HepG2 (cell line): ENCODE results near the gene SLC23A3. TPM values are rescaled to one million over a fixed set of nuclear protein-coding genes. Genes with fewer than 3 reads are reported as not detected.

Experiments used
- ATAC-seq: fragments of 200-7000 bp; cut with Tn5 transposase; 3 replicates; pipeline ENCODE4 v1.9.1; 2020; ENCODE audit warnings: mild to moderate bottlenecking, moderate library complexity
- BruUV-seq: library from RNA; stranded (reverse); fragments of 400-500 nt; replicated peaks from 2 replicates; lab custom pipeline; 2021; lab: Mats Ljungman, UMichigan
- CTCF ChIA-PET: fragments of 300-600 bp; formaldehyde crosslinking; extraction: SDS; loops from one replicate; lab custom pipeline; 2021; ENCODE audit warnings: low total read pairs, inconsistent platforms, low intra/inter-chr PET ratio; lab: Yijun Ruan, JAX
- POLR2A ChIA-PET: fragments of 350-600 bp; sonication (Branson Sonifier 250); formaldehyde crosslinking; loops from one replicate; lab custom pipeline; 2020; ENCODE audit warnings: antibody characterized with exemption, inconsistent platforms; lab: Yijun Ruan, JAX
- DNase-seq: peaks from one replicate; pipeline ENCODE4 v3.0.0-alpha.2; 2015; ENCODE audit warnings: low spot score
- FAIRE-seq: peaks from 3 replicates; lab custom pipeline; 2011; peaks lifted over from hg19 to GRCh38; lab: Jason Lieb, UNC
- H2AFZ ChIP-seq: one replicate; pipeline ENCODE4 v1.6.1; 2011; ENCODE audit warnings: low read length, inconsistent platforms
- H3K27ac ChIP-seq: fragments of 300-600 bp; 3 replicates; pipeline ENCODE4 v1.8.0; 2011; ENCODE audit warnings: mixed run types, mild to moderate bottlenecking, mixed read lengths, low read length, inconsistent platforms; ENCODE audit not compliant: insufficient read depth; ENCODE audit errors: extremely low read length
- H3K27me3 ChIP-seq, 2 experiments: fragments of 200-600 bp in 1 of 2; 2 replicates in 1 of 2; 3 replicates in 1 of 2; pipeline versions ENCODE4 v1.6.0 to v1.8.0; 2011; ENCODE audit warnings: low read length in 2 of 2, mild to moderate bottlenecking in 2 of 2, moderate library complexity in 2 of 2, inconsistent platforms in 1 of 2; ENCODE audit not compliant: insufficient read depth in 2 of 2, control insufficient read depth in 1 of 2
- H3K36me3 ChIP-seq, 2 experiments: fragments of 200-600 bp in 1 of 2; replicated peaks in 1 of 2; 2 replicates in 1 of 2; 3 replicates in 1 of 2; pipeline versions ENCODE4 v1.5.1 to v1.8.0; 2011; ENCODE audit warnings: low read length in 2 of 2, inconsistent platforms in 1 of 2; ENCODE audit not compliant: insufficient read depth in 2 of 2, control insufficient read depth in 1 of 2
- H3K4me1 ChIP-seq: 2 replicates; pipeline ENCODE4 v1.5.1; 2012; ENCODE audit warnings: low read length, inconsistent platforms; ENCODE audit not compliant: insufficient read depth
- H3K4me2 ChIP-seq: 2 replicates; pipeline ENCODE4 v1.6.0; 2011; ENCODE audit warnings: low read depth, low read length, inconsistent platforms
- H3K4me3 ChIP-seq, 3 experiments: fragments of 200-600 bp in 1 of 3; sonication (generic), shearing (Covaris generic) in 1 of 3; replicated peaks in 1 of 3; 2 replicates each; pipeline ENCODE4 v1.5.1; 2011 to 2016; ENCODE audit warnings: low read length in 3 of 3, inconsistent platforms in 2 of 3, low read depth in 2 of 3, mild to moderate bottlenecking in 2 of 3, control low read depth in 1 of 3, mixed read lengths in 1 of 3; ENCODE audit not compliant: insufficient read depth in 1 of 3
- H3K79me2 ChIP-seq: one replicate; pipeline ENCODE4 v1.6.1; 2011; ENCODE audit warnings: low read length, inconsistent platforms; ENCODE audit not compliant: insufficient read depth
- H3K9ac ChIP-seq: 2 replicates; pipeline ENCODE4 v1.6.0; 2011; ENCODE audit warnings: mild to moderate bottlenecking, low read depth, low read length, inconsistent platforms; ENCODE audit not compliant: insufficient read depth
- H3K9me3 ChIP-seq: 2 replicates; pipeline ENCODE4 v1.5.1; 2012; ENCODE audit warnings: mild to moderate bottlenecking, low read length
- H4K20me1 ChIP-seq: 2 replicates; pipeline ENCODE4 v1.6.0; 2011; ENCODE audit warnings: inconsistent platforms, mild to moderate bottlenecking, low read length, moderate library complexity; ENCODE audit not compliant: insufficient read depth
- ERF ChIP-seq: IDR thresholded peaks from 2 replicates; pipeline ENCODE4 v1.6.1; 2018; ENCODE audit warnings: missing biosample characterization, missing genetic modification reagents
- FOSL1 ChIP-seq: sonication (generic); formaldehyde crosslinking; IDR thresholded peaks from 2 replicates; pipeline ENCODE4 v1.9.0; 2021; ENCODE audit warnings: missing genetic modification reagents, borderline replicate concordance
- HOXD1 ChIP-seq: sonication (generic); formaldehyde crosslinking; IDR thresholded peaks from 2 replicates; pipeline ENCODE4 v1.5.0; 2020; ENCODE audit warnings: missing genetic modification reagents
- LCORL ChIP-seq, 2 experiments: fragments of 450-650 bp in 1 of 2; sonication (generic) in 1 of 2; formaldehyde crosslinking in 1 of 2; IDR thresholded peaks; 2 replicates each; pipeline versions ENCODE4 v1.5.0 to v1.6.1; 2017 to 2020; ENCODE audit warnings: antibody characterized with exemption in 1 of 2, missing genetic modification reagents in 1 of 2
- MEIS2 ChIP-seq: sonication (generic); formaldehyde crosslinking; IDR thresholded peaks from 2 replicates; pipeline ENCODE4 v1.9.0; 2021; ENCODE audit warnings: mild to moderate bottlenecking, missing genetic modification reagents
- MIER2 ChIP-seq: IDR thresholded peaks from 2 replicates; pipeline ENCODE4 v1.6.1; 2016; ENCODE audit warnings: missing biosample characterization, missing genetic modification reagents
- TAF15 ChIP-seq: fragments of 200-400 bp; formaldehyde crosslinking; IDR thresholded peaks from one replicate; pipeline ENCODE4 v1.6.1; 2018; ENCODE audit warnings: mild to moderate bottlenecking, low read depth, low read length; ENCODE audit not compliant: poor library complexity, severe bottlenecking
- TCF7 ChIP-seq: sonication (generic); IDR thresholded peaks from 2 replicates; pipeline ENCODE4 v1.6.1; 2016; ENCODE audit warnings: antibody characterized with exemption, low read depth
- ZC3H4 ChIP-seq: sonication (generic); formaldehyde crosslinking; IDR thresholded peaks from 2 replicates; pipeline ENCODE4 v1.4.0; 2020; ENCODE audit warnings: missing genetic modification reagents, borderline replicate concordance
- ZNF205 ChIP-seq: IDR thresholded peaks from 2 replicates; pipeline ENCODE4 v1.6.1; 2018; ENCODE audit warnings: missing biosample characterization, missing genetic modification reagents
- ZNF331 ChIP-seq: sonication (generic); formaldehyde crosslinking; IDR thresholded peaks from 2 replicates; pipeline ENCODE4 v1.4.0; 2020; ENCODE audit warnings: missing genetic modification reagents
- ZNF441 ChIP-seq: sonication (generic); formaldehyde crosslinking; IDR thresholded peaks from 2 replicates; pipeline ENCODE4 v1.7.0; 2021; ENCODE audit warnings: missing genetic modification reagents, borderline replicate concordance
- ZNF619 ChIP-seq: sonication (generic); formaldehyde crosslinking; IDR thresholded peaks from 2 replicates; pipeline ENCODE4 v1.4.0; 2020; ENCODE audit warnings: mild to moderate bottlenecking, missing genetic modification reagents
- ZNF737 ChIP-seq: sonication (generic); formaldehyde crosslinking; IDR thresholded peaks from 2 replicates; pipeline ENCODE4 v1.5.0; 2020; ENCODE audit warnings: missing genetic modification reagents, mild to moderate bottlenecking, borderline replicate concordance
- ZNF83 ChIP-seq: sonication (generic); formaldehyde crosslinking; IDR thresholded peaks from 2 replicates; pipeline ENCODE4 v1.4.0; 2020; ENCODE audit warnings: missing genetic modification reagents, mild to moderate bottlenecking, borderline replicate concordance
- WGBS: methylation state at CpG from one replicate; pipeline ENCODE4 v1.1.6; 2017; ENCODE audit warnings: low lambda C conversion rate; 5-methylcytosine and 5-hydroxymethylcytosine counted together
- in situ Hi-C: cut with HindIII; loops from 2 replicates; pipeline ENCODE4 v1.10.0; 2017; ENCODE audit warnings: low pct_unique_long_range_greater_than_20kb; ENCODE audit not compliant: extremely low pct_ligation_motif_present
- intact Hi-C: fragments of 100-400 bp; cut with micrococcal nuclease; formaldehyde crosslinking; loops from one replicate; pipeline ENCODE4 v1.10.0; 2022; ENCODE audit not compliant: unreplicated experiment
- polyA plus RNA-seq, 8 experiments: library from polyadenylated mRNA; depleted of rRNA in 3 of 8; stranded (reverse) in 7 of 8; unstranded in 1 of 8; fragments of >200 nt; fragmentation: Illumina TruSeq in 4 of 8; extraction: Trizol in 4 of 8; gene quantifications; 2 replicates each; pipeline versions ENCODE4 v1.2.1 to v1.2.3, GENCODE V29; 2011 to 2016; ENCODE audit warnings: low read depth in 4 of 8, missing spikeins in 1 of 8, mixed read lengths in 1 of 8; ENCODE audit not compliant: insufficient read depth in 1 of 8
- total RNA-seq, 5 experiments: library from RNA; depleted of rRNA; stranded (reverse); fragments of >200 nt; fragmentation: Illumina TruSeq; extraction: Trizol; gene quantifications; 2 replicates each; pipeline ENCODE4 v1.2.3, GENCODE V29; 2016; ENCODE audit warnings: low read depth in 1 of 5
- TF ChIP-seq, protein P1 (sequence below): sonication (generic); formaldehyde crosslinking; IDR thresholded peaks from 2 replicates; pipeline ENCODE4 v1.5.0; 2020; ENCODE audit warnings: missing genetic modification reagents
- TF ChIP-seq, protein P2 (sequence below): sonication (generic); formaldehyde crosslinking; IDR thresholded peaks from 2 replicates; pipeline ENCODE4 v1.4.0; 2020; ENCODE audit warnings: missing genetic modification reagents
- TF ChIP-seq, protein P3 (sequence below): sonication (generic); formaldehyde crosslinking; IDR thresholded peaks from 2 replicates; pipeline ENCODE4 v1.4.0; 2020; ENCODE audit warnings: missing genetic modification reagents; ENCODE audit errors: not compliant biosample characterization
- TF ChIP-seq, protein P4 (sequence below): sonication (generic); formaldehyde crosslinking; IDR thresholded peaks from 2 replicates; pipeline ENCODE4 v1.8.0; 2022; ENCODE audit warnings: missing genetic modification reagents, mild to moderate bottlenecking, inconsistent platforms, borderline replicate concordance

Gene SLC23A3
- total and polyA plus RNA-seq, 2 of the 13 experiments (the other 11 are each of a cell fraction or from before 2014, with no cell fraction given) = 0.38 to 0.78 TPM

DNA sequence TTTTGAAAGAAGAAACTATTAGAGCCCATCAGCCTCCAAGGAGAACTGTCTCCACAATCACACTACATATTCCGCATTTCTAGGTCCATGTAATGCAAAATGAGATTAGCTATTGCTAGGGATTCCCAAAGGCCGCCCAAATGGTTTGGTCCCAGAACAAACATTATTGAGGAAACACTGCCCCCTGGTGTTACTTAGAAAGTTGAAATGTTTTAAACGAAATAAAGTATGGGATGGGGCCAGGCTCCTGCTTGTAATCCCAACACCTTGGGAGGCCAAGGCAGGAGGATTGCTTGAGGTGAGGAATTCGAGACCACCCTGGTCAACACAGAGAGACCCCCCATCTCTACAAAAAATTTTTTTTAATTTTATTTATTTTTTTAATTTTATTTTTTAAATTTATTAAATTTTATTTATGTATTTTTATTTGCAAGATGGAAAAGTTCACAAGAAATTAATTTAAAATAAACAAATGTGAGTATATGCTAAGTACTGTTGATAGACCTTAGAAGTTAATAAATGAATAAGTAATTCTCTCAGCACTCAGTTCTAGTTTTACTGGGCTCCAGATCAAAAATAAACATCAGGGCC lies 14.7 kb downstream of the SLC23A3 start:
- BruUV-seq = no TSS peak
- in situ Hi-C loops = loop anchor here (5.0 kb wide), 1 partner anchor 98 kb away; no protein-coding TSS in a partner anchor
- H3K27ac ChIP-seq = no peak overlapping the region
- H3K4me2 ChIP-seq = no peak overlapping the region
- H3K9me3 ChIP-seq = no peaks in the 10 kb centered on the region
- H3K79me2 ChIP-seq = no peaks in the 10 kb centered on the region
- H3K9ac ChIP-seq = no peak overlapping the region
- FAIRE-seq (peak; percentile 65), ATAC-seq (peak; percentile 63), DNase-seq (peak; percentile 83)
- no peak overlapping the region for H2AFZ ChIP-seq
- no peaks in the 10 kb centered on the region for H4K20me1 ChIP-seq
- H3K36me3 ChIP-seq = peaks cover 7 to 25% of the 10 kb centered on the region in 2 experiments
- 10% methylated on average over 4 of the region's 4 CpGs for WGBS
- POLR2A ChIA-PET = interaction anchor here (0.9 to 1.1 kb wide), 3 partner anchors 83 to 126 kb away, joined by 3 to 8 read pairs (median 3); no protein-coding TSS in a partner anchor
- CTCF ChIA-PET = interaction anchor here (0.8 to 2.8 kb wide), 11 partner anchors 36 to 175 kb away, joined by 3 to 56 read pairs (median 9); no protein-coding TSS in a partner anchor
- peaks cover 6% of the 10 kb centered on the region for H3K4me1 ChIP-seq
- no peaks in the 10 kb centered on the region for H3K27me3 ChIP-seq
- no peak overlapping the region for H3K4me3 ChIP-seq
- intact Hi-C loops = loop anchor here (1.0 kb wide), 3 partner anchors 84 to 126 kb away; no protein-coding TSS in a partner anchor
- TF ChIP-seq ZNF441 (CRISPR knock-in tag) (no peak), ZNF331 (CRISPR knock-in tag) (0 out of 2 replicates have a peak, but pooled peaks have one; percentile 20), TCF7 (no peak), ZNF83 (CRISPR knock-in tag) (no peak), ZNF737 (CRISPR knock-in tag) (no peak), FOSL1 (no peak), ZC3H4 (CRISPR knock-in tag) (no peak), LCORL (IDR thresholded peaks at IDR 0.05) (no peak), LCORL (CRISPR knock-in tag; IDR thresholded peaks at IDR 0.05) (no peak), MIER2 (CRISPR knock-in tag) (no peak), MEIS2 (CRISPR knock-in tag) (no peak), ZNF619 (CRISPR knock-in tag) (no peak), HOXD1 (no peak), ZNF205 (CRISPR knock-in tag) (no peak), ERF (0 out of 2 replicates have a peak, but pooled peaks have one; percentile 26), TAF15 (no peak)
- TF ChIP-seq, protein P1, sequence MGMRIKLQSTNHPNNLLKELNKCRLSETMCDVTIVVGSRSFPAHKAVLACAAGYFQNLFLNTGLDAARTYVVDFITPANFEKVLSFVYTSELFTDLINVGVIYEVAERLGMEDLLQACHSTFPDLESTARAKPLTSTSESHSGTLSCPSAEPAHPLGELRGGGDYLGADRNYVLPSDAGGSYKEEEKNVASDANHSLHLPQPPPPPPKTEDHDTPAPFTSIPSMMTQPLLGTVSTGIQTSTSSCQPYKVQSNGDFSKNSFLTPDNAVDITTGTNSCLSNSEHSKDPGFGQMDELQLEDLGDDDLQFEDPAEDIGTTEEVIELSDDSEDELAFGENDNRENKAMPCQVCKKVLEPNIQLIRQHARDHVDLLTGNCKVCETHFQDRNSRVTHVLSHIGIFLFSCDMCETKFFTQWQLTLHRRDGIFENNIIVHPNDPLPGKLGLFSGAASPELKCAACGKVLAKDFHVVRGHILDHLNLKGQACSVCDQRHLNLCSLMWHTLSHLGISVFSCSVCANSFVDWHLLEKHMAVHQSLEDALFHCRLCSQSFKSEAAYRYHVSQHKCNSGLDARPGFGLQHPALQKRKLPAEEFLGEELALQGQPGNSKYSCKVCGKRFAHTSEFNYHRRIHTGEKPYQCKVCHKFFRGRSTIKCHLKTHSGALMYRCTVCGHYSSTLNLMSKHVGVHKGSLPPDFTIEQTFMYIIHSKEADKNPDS (CRISPR knock-in tag) = no peak
- TF ChIP-seq, protein P2, sequence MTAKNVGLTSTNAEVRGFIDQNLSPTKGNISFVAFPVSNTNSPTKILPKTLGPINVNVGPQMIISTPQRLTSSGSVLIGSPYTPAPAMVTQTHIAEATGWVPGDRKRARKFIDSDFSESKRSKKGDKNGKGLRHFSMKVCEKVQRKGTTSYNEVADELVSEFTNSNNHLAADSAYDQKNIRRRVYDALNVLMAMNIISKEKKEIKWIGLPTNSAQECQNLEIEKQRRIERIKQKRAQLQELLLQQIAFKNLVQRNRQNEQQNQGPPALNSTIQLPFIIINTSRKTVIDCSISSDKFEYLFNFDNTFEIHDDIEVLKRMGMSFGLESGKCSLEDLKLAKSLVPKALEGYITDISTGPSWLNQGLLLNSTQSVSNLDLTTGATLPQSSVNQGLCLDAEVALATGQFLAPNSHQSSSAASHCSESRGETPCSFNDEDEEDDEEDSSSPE (CRISPR knock-in tag) = no peak
- TF ChIP-seq, protein P3, sequence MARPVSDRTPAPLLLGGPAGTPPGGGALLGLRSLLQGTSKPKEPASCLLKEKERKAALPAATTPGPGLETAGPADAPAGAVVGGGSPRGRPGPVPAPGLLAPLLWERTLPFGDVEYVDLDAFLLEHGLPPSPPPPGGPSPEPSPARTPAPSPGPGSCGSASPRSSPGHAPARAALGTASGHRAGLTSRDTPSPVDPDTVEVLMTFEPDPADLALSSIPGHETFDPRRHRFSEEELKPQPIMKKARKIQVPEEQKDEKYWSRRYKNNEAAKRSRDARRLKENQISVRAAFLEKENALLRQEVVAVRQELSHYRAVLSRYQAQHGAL (CRISPR knock-in tag) = no peak
- TF ChIP-seq, protein P4, sequence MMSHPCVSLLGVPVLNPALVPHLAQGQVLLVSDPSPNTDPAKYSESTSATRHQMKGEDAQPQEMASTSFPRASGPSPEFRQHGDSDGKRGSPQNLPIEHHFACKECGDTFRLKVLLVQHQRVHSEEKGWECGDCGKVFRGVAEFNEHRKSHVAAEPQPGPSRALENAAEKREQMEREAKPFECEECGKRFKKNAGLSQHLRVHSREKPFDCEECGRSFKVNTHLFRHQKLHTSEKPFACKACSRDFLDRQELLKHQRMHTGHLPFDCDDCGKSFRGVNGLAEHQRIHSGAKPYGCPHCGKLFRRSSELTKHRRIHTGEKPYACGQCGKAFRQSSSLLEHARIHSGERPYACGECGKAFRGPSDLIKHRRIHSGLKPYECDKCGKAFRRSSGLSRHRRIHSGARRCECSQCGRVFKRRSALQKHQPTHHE (CRISPR knock-in tag) = no peak
